ENCODE results near the gene NR1D1. TPM values are rescaled to one million over a fixed set of nuclear protein-coding genes. Genes with fewer than 3 reads are reported as not detected.

Gene NR1D1
- total and polyA plus RNA-seq, 2 of the 8 experiments (the other 6 are each of a cell fraction or from before 2014, with no cell fraction given): 1.5 to 4.6 TPM

DNA sequence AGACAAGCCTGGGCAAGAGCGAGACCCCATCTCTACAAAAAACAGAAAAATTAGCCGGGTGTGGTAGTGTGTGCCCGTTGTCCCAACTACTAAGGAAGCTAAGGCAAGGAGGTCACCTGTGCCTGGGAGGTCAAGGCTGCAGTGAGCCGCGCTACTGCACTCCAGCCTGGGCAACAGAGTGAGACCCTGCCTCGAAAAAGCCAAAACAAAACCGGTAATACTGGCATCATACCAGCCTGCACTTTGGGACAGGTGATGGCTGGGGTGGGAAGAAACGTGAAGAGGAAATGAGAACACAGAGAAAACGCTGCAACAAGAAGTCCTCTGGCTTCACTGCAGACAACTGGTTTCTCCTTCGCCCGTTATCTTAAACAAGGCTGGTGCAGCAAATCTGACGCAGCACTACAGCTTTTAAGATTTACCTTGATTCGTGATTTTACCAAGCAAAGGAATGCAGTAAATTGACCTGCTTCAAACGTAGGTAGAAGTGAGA, 39.2 kb upstream of the NR1D1 start:
- no peak for FAIRE-seq
- peak overlapping the region; percentile 8 for H4K91ac ChIP-seq (replicated peaks; ENCODE audit: insufficient read length, low read length)
- no peak for DNase-seq (ENCODE audit: low read depth in 1 of 2, low spot score in 2 of 2)

More for the DNA sequence above, 39.2 kb upstream of the NR1D1 start:
- H3K36me3 ChIP-seq (ENCODE audit: control insufficient read depth in 2 of 4, insufficient read depth in 4 of 4, low read length in 3 of 4): peaks cover 9 to 39% (median 21%) of the 10 kb centered on the region in 4 experiments
- peak overlapping the region; percentile 70 for H4K5ac ChIP-seq (ENCODE audit: insufficient read length, low read depth, low read length)
- H3K56ac ChIP-seq (replicated peaks; ENCODE audit: insufficient read length, low read depth, low read length): no peak overlapping the region
- TF ChIP-seq SP1 (IDR thresholded peaks at IDR 0.05; ENCODE audit: low read depth, low read length): no peak
- TF ChIP-seq SP4 (IDR thresholded peaks at IDR 0.05; ENCODE audit: low read length): no peak
- TF ChIP-seq KDM1A (IDR thresholded peaks at IDR 0.05; ENCODE audit: borderline replicate concordance, low read length): peak; percentile 51; the same call in 1 of the 2 replicates
- TF ChIP-seq TEAD4 (IDR thresholded peaks at IDR 0.05; ENCODE audit: low read depth, low read length): no peak
- no peak for TF ChIP-seq RAD21 (IDR thresholded peaks at IDR 0.05 in 1 of 2, conservative IDR thresholded peaks at IDR 0.05 in 1 of 2; ENCODE audit: low read depth in 2 of 2, low read length in 2 of 2)
- TF ChIP-seq NRF1 (IDR thresholded peaks at IDR 0.05; ENCODE audit: low read depth, low read length): no peak
- TF ChIP-seq SP2 (IDR thresholded peaks at IDR 0.05; ENCODE audit: low read length): no peak
- H4K20me1 ChIP-seq (replicated peaks in 1 of 2; ENCODE audit: control insufficient read depth in 1 of 2, insufficient read depth in 2 of 2, low read length in 2 of 2): no peaks in the 10 kb centered on the region
- POLR2A ChIA-PET (ENCODE audit: partially characterized antibody): interaction anchor here (0.6 to 5.9 kb wide), 33 partner anchors 10 to 1549 kb away, joined by 3 to 90 read pairs (median 5); partner anchors contain the start of genes EIF1, MSL1, NR1D1 and PSMD3
- 56% methylated on average over 14 of the region's 14 CpGs; no CpG with 5 or more reads in 1 of the 2 experiments for WGBS, 2 experiments (ENCODE audit: extremely low coverage in 1 of 2, insufficient coverage in 1 of 2, insufficient read length in 1 of 2, insufficient replicate concordance in 2 of 2, low coverage in 1 of 2, low lambda C conversion rate in 2 of 2, missing lambda C conversion rate in 1 of 2)
- H3K79me2 ChIP-seq (ENCODE audit: control insufficient read depth in 1 of 2, insufficient read depth in 2 of 2, low read length in 2 of 2): peaks cover 0 to 23% of the 10 kb centered on the region in 2 experiments; a peak in 3 of 4 replicates
- 0 out of 2 replicates have a peak, but pooled peaks cover 6% of the 10 kb centered on the region for H3K79me1 ChIP-seq (ENCODE audit: low read depth, low read length)
- H3K27me3 ChIP-seq (replicated peaks in 1 of 4; ENCODE audit: control insufficient read depth in 3 of 4, extremely low read depth in 1 of 4, insufficient read depth in 3 of 4, low read length in 3 of 4): no peaks in the 10 kb centered on the region
- H2BK120ac ChIP-seq (replicated peaks; ENCODE audit: low read depth, low read length): no peak overlapping the region
- no peak overlapping the region for H2AFZ ChIP-seq (ENCODE audit: low read length)
- H3K4me2 ChIP-seq (ENCODE audit: insufficient read depth in 1 of 2, low read depth in 2 of 2, low read length in 2 of 2): peak overlapping the region; percentile 78 to 87
- H2BK15ac ChIP-seq (ENCODE audit: low read length): 0 out of 2 replicates have a peak overlapping the region, but pooled peaks have one; percentile 72
- no peak overlapping the region for H3K4ac ChIP-seq (replicated peaks; ENCODE audit: insufficient read length, low read depth, low read length)
- H3K18ac ChIP-seq (ENCODE audit: extremely low read depth, low read length): peak overlapping the region; percentile 71
- no peak overlapping the region for H2BK20ac ChIP-seq (ENCODE audit: low read length)
- H3K9me3 ChIP-seq (ENCODE audit: insufficient read depth in 2 of 2, low read depth in 1 of 2, low read length in 1 of 2): no peaks in the 10 kb centered on the region
- CTCF ChIA-PET (ENCODE audit: partially characterized antibody): interaction anchor here (0.6 to 1.9 kb wide), 10 partner anchors 16 to 1540 kb away, joined by 3 to 9 read pairs (median 3); no protein-coding TSS in a partner anchor
- peak overlapping the region; percentile 51 to 88 (median 68) for H3K4me3 ChIP-seq (ENCODE audit: extremely low read depth in 1 of 4, insufficient read depth in 2 of 4, low read depth in 3 of 4, low read length in 4 of 4)
- H4K8ac ChIP-seq (ENCODE audit: extremely low read depth, insufficient read depth, low read length): no peak overlapping the region; the same call in 1 of the 2 replicates
- peaks cover 0 to 4% (median 1%) of the 10 kb centered on the region in 4 experiments; a peak in 2 of 7 replicates for H3K4me1 ChIP-seq (replicated peaks in 1 of 4; ENCODE audit: control insufficient read depth in 3 of 4, insufficient read depth in 4 of 4, low read length in 3 of 4)
- H3K23ac ChIP-seq (ENCODE audit: insufficient read length): no peak overlapping the region
- no peak overlapping the region for H3K14ac ChIP-seq (ENCODE audit: insufficient read length)
- peaks cover 9% of the 10 kb centered on the region for H3K23me2 ChIP-seq (ENCODE audit: low read depth, low read length)
- H3K27ac ChIP-seq (ENCODE audit: low read depth, low read length): peak overlapping the region; percentile 84
- peak overlapping the region; percentile 83; the same call in 1 of the 2 replicates for H2BK12ac ChIP-seq (ENCODE audit: low read depth, low read length)
- H2AK5ac ChIP-seq (ENCODE audit: low read depth, low read length): 0 out of 2 replicates have a peak overlapping the region, but pooled peaks have one; percentile 82
- H3K9ac ChIP-seq (replicated peaks in 1 of 4; ENCODE audit: extremely low read depth in 1 of 4, low read depth in 3 of 4, low read length in 3 of 4): peak overlapping the region in 3 of 4 experiments; percentile 71 to 97 (median 78); a peak in 6 of 7 replicates
- peak overlapping the region; percentile 89 for H2BK5ac ChIP-seq (ENCODE audit: low read depth, low read length)

Measured in H1 (cell line).